Neural cell (in vitro differentiated cells): ENCODE results near the gene PRKAG2. TPM values are rescaled to one million over a fixed set of nuclear protein-coding genes. Genes with fewer than 3 reads are reported as not detected.

Source experiments
- H2AFZ ChIP-seq: fragments of 200-600, 300-800 bp; sonication (generic), shearing (Covaris generic); 2 replicates; pipeline ENCODE4 v1.6.0; 2014; ENCODE audit warnings: low read depth, mild to moderate bottlenecking, antibody characterized with exemption, low read length, moderate library complexity
- H3F3A ChIP-seq: fragments of 200-600 bp; shearing (Covaris generic); 2 replicates; pipeline ENCODE4 v1.6.1; 2016; ENCODE audit warnings: mild to moderate bottlenecking, moderate library complexity, mixed read lengths, antibody characterized with exemption, low read length; ENCODE audit not compliant: insufficient read depth, poor library complexity, severe bottlenecking
- H3K27ac ChIP-seq: fragments of 200-600, 300-800 bp; sonication (generic), shearing (Covaris generic); 2 replicates; pipeline ENCODE4 v1.5.1; 2014; ENCODE audit warnings: mild to moderate bottlenecking, low read length, moderate library complexity
- H3K27me3 ChIP-seq: fragments of 300-800, 200-600 bp; sonication (generic), shearing (Covaris generic); 2 replicates; pipeline ENCODE4 v1.6.0; 2014; ENCODE audit warnings: mild to moderate bottlenecking, low read depth, low read length, moderate library complexity; ENCODE audit not compliant: insufficient read depth
- H3K36me3 ChIP-seq: fragments of 300-800, 200-600 bp; sonication (generic), shearing (Covaris generic); 2 replicates; pipeline ENCODE4 v1.5.1; 2014; ENCODE audit warnings: mild to moderate bottlenecking, antibody characterized with exemption, low read length, moderate library complexity; ENCODE audit not compliant: insufficient read depth
- H3K4me2 ChIP-seq: fragments of 300-800, 200-600 bp; sonication (generic), shearing (Covaris generic); 2 replicates; pipeline ENCODE4 v1.6.0; 2014; ENCODE audit warnings: mild to moderate bottlenecking, low read length
- H3K4me3 ChIP-seq: fragments of 300-800, 200-600 bp; sonication (generic), shearing (Covaris generic); 2 replicates; pipeline ENCODE4 v1.5.1; 2014; ENCODE audit warnings: mild to moderate bottlenecking, low read length, moderate library complexity
- H3K79me2 ChIP-seq: fragments of 200-600 bp; shearing (Covaris generic); replicated peaks from 2 replicates; pipeline ENCODE4 v1.6.0; 2014; ENCODE audit warnings: mild to moderate bottlenecking, low read length, moderate library complexity; ENCODE audit not compliant: insufficient read depth
- H3K9ac ChIP-seq: fragments of 300-800, 200-600 bp; sonication (generic), shearing (Covaris generic); 2 replicates; pipeline ENCODE4 v1.6.1; 2016; ENCODE audit warnings: mild to moderate bottlenecking, low read length, mixed read lengths
- H3K9me2 ChIP-seq: fragments of 200-600 bp; shearing (Covaris generic); 2 replicates; pipeline ENCODE4 v1.6.1; 2016; ENCODE audit warnings: mild to moderate bottlenecking, low read length, mixed read lengths; ENCODE audit not compliant: insufficient read depth
- H3K9me3 ChIP-seq: fragments of 200-600, 300-800 bp; sonication (generic), shearing (Covaris generic); 2 replicates; pipeline ENCODE4 v1.6.1; 2016; ENCODE audit warnings: mild to moderate bottlenecking, mixed run types, low read length, moderate library complexity, mixed read lengths
- H4K20me1 ChIP-seq: fragments of 200-600 bp; shearing (Covaris generic); 2 replicates; pipeline ENCODE4 v1.6.1; 2016; ENCODE audit warnings: mild to moderate bottlenecking, mixed run types; ENCODE audit not compliant: insufficient read depth
- EP300 ChIP-seq: fragments of 450-650 bp; conservative IDR thresholded peaks from 2 replicates; pipeline ENCODE4 v1.6.1; 2014; ENCODE audit warnings: antibody characterized with exemption, mild to moderate bottlenecking, moderate library complexity; ENCODE audit not compliant: poor library complexity, severe bottlenecking
- EZH2 ChIP-seq: fragments of 200-600, 300-800 bp; shearing (Covaris generic), sonication (generic); IDR thresholded peaks from 2 replicates; pipeline ENCODE4 v1.6.1; 2014; ENCODE audit warnings: antibody characterized with exemption, low read length, borderline replicate concordance, mild to moderate bottlenecking; ENCODE audit not compliant: insufficient read depth, poor library complexity, severe bottlenecking
- MXI1 ChIP-seq: fragments of 450-650 bp; conservative IDR thresholded peaks from 2 replicates; pipeline ENCODE4 v1.6.1; 2014; ENCODE audit warnings: antibody characterized with exemption, mild to moderate bottlenecking; ENCODE audit not compliant: poor library complexity, severe bottlenecking
- POLR2AphosphoS5 ChIP-seq: IDR thresholded peaks from 2 replicates; pipeline ENCODE4 v1.6.1; 2012
- RAD21 ChIP-seq: fragments of 450-650 bp; conservative IDR thresholded peaks from 2 replicates; pipeline ENCODE4 v1.6.1; 2014; ENCODE audit warnings: antibody characterized with exemption, mild to moderate bottlenecking, moderate library complexity
- SMC3 ChIP-seq: fragments of 450-650 bp; conservative IDR thresholded peaks from 2 replicates; pipeline ENCODE4 v1.6.1; 2014; ENCODE audit warnings: antibody characterized with exemption, mild to moderate bottlenecking, moderate library complexity; ENCODE audit not compliant: poor library complexity
- TAF1 ChIP-seq: IDR thresholded peaks from 2 replicates; pipeline ENCODE4 v1.6.1; 2012; ENCODE audit warnings: low read depth
- polyA plus RNA-seq: library from polyadenylated mRNA; depleted of rRNA; stranded (reverse); fragments of >200 nt; gene quantifications from 2 replicates; pipeline ENCODE4 v1.2.3, GENCODE V29; 2014
- TF ChIP-seq, protein P1 (sequence below): IDR thresholded peaks from 2 replicates; pipeline ENCODE4 v1.6.1; 2012; ENCODE audit warnings: borderline replicate concordance
- TF ChIP-seq, protein P2 (sequence below): fragments of 450-650 bp; IDR thresholded peaks from 2 replicates; pipeline ENCODE4 v1.5.1; 2014; ENCODE audit warnings: antibody characterized with exemption, mild to moderate bottlenecking, moderate library complexity; ENCODE audit not compliant: poor library complexity, severe bottlenecking

PRKAG2 gene
- polyA plus RNA-seq, 1 donor from 2014 or later: 22.9 TPM

DNA sequence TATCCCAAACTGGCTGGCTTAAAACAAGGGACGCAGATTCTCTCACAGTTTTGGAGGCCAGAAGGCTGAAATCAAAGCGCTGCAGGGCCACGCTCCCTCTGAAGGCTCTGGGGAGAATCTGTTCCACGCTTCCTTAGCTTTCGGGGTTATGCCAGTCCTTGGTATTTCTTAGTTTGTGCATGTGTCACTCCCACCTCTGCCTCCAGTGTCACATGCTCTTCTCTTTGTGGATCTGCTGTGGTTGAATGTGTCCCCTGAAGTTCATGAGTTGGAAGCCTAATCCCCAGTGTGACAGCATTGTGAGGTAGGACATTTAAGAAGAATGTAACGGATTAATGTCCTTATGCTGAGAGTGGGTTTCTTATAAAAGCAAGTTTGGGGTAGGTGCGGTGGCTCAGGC lies 327.8 kb downstream of the PRKAG2 start:
- H3K4me3 ChIP-seq: no peak overlapping the region
- no peaks in the 10 kb centered on the region for H4K20me1 ChIP-seq
- no peaks in the 10 kb centered on the region for H3K27me3 ChIP-seq
- H3K9me2 ChIP-seq: no peaks in the 10 kb centered on the region
- H3K27ac ChIP-seq: no peak overlapping the region
- H3F3A ChIP-seq: no peaks in the 10 kb centered on the region
- H3K36me3 ChIP-seq: no peaks in the 10 kb centered on the region
- no peak overlapping the region for H3K4me2 ChIP-seq
- H3K79me2 ChIP-seq: no peaks in the 10 kb centered on the region
- no peak overlapping the region for H3K9ac ChIP-seq
- H3K9me3 ChIP-seq: no peaks in the 10 kb centered on the region
- no peak overlapping the region for H2AFZ ChIP-seq
- TF ChIP-seq EP300 (no peak), POLR2AphosphoS5 (no peak), SMC3 (no peak), TAF1 (no peak), RAD21 (no peak), MXI1 (no peak), EZH2 (no peak)
- TF ChIP-seq, protein P1, sequence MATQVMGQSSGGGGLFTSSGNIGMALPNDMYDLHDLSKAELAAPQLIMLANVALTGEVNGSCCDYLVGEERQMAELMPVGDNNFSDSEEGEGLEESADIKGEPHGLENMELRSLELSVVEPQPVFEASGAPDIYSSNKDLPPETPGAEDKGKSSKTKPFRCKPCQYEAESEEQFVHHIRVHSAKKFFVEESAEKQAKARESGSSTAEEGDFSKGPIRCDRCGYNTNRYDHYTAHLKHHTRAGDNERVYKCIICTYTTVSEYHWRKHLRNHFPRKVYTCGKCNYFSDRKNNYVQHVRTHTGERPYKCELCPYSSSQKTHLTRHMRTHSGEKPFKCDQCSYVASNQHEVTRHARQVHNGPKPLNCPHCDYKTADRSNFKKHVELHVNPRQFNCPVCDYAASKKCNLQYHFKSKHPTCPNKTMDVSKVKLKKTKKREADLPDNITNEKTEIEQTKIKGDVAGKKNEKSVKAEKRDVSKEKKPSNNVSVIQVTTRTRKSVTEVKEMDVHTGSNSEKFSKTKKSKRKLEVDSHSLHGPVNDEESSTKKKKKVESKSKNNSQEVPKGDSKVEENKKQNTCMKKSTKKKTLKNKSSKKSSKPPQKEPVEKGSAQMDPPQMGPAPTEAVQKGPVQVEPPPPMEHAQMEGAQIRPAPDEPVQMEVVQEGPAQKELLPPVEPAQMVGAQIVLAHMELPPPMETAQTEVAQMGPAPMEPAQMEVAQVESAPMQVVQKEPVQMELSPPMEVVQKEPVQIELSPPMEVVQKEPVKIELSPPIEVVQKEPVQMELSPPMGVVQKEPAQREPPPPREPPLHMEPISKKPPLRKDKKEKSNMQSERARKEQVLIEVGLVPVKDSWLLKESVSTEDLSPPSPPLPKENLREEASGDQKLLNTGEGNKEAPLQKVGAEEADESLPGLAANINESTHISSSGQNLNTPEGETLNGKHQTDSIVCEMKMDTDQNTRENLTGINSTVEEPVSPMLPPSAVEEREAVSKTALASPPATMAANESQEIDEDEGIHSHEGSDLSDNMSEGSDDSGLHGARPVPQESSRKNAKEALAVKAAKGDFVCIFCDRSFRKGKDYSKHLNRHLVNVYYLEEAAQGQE: no peak
- TF ChIP-seq, protein P2, sequence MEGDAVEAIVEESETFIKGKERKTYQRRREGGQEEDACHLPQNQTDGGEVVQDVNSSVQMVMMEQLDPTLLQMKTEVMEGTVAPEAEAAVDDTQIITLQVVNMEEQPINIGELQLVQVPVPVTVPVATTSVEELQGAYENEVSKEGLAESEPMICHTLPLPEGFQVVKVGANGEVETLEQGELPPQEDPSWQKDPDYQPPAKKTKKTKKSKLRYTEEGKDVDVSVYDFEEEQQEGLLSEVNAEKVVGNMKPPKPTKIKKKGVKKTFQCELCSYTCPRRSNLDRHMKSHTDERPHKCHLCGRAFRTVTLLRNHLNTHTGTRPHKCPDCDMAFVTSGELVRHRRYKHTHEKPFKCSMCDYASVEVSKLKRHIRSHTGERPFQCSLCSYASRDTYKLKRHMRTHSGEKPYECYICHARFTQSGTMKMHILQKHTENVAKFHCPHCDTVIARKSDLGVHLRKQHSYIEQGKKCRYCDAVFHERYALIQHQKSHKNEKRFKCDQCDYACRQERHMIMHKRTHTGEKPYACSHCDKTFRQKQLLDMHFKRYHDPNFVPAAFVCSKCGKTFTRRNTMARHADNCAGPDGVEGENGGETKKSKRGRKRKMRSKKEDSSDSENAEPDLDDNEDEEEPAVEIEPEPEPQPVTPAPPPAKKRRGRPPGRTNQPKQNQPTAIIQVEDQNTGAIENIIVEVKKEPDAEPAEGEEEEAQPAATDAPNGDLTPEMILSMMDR: no peak

DNA sequence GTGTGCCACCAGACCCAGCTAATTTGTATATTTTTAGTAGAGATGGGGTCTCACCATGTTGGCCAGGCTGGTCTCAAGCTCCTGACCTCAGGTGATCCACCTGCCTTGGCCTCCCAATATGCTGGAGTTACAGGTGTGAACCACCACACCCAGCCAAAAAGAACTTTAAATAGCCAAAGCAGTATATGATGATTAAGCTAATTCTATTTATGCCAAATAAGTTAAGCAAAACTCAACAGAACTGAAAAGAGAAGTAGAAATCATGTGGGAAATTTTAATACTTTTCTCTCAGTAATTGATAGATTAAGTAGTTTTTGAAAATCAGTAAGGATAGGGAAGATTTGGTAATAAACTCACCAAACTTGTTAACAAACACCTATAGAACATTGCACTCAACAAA lies 332.7 kb downstream of the PRKAG2 start:
- Histone ChIP-seq H3K9ac (no peak overlapping the region), H3K36me3 (no peaks in the 10 kb centered on the region), H2AFZ (no peak overlapping the region), H3K4me2 (no peak overlapping the region), H3K27ac (no peak overlapping the region), H4K20me1 (no peaks in the 10 kb centered on the region), H3K9me2 (no peaks in the 10 kb centered on the region), H3F3A (no peaks in the 10 kb centered on the region), H3K4me3 (no peak overlapping the region), H3K9me3 (no peaks in the 10 kb centered on the region), H3K79me2 (no peaks in the 10 kb centered on the region), H3K27me3 (no peaks in the 10 kb centered on the region)
- TF ChIP-seq POLR2AphosphoS5: no peak
- no peak for TF ChIP-seq TAF1
- no peak for TF ChIP-seq SMC3
- no peak for TF ChIP-seq EP300
- TF ChIP-seq, protein P1: no peak
- TF ChIP-seq EZH2: no peak
- TF ChIP-seq, protein P2: no peak
- TF ChIP-seq RAD21: no peak
- no peak for TF ChIP-seq MXI1
